ENCODE results near the gene ATG16L1.

Gene ATG16L1

DNA sequence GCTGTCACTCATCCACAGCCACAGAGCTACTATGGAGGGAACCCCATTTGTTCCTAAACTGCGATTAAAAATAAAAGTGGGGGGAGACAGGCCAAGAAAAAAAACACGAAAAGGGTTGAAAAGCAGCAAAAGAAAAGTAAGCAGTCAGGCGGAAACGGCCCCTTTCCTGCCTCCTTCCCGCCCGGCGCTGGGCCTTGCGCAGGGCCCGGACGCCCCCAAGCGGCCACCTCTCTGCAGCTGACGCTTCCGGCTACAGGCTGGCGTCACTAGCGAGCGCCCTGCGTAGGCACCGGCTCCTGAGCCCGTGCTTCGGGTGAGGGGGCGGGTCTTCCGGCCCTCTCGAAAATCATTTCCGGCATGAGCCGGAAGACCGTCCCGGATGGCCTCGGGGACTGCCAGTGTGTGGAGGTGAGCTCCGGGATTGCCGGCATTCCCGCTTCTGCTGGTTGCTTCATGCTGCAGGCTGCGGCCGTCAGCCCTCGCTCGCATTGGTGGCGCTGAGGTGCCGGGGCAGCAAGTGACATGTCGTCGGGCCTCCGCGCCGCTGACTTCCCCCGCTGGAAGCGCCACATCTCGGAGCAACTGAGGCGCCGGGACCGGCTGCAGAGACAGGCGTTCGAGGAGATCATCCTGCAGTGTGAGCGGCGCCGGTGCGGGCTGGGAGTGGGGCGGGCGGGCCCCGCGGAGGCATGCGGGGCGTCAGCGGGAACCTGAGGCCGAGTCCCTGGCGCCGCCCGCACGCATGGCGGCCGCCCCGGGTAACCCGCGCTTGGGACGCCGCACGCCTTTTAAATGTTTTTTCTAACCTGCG lies at the start of gene ATG16L1:
Gene ATG16L1 (plus strand): TSS at position 368 of the 811 bp plus-strand sequence. CDS start 155 bp downstream, at position 523.
- DNase-seq (ENCODE audit: low read depth): peak; percentile 93

DNA sequence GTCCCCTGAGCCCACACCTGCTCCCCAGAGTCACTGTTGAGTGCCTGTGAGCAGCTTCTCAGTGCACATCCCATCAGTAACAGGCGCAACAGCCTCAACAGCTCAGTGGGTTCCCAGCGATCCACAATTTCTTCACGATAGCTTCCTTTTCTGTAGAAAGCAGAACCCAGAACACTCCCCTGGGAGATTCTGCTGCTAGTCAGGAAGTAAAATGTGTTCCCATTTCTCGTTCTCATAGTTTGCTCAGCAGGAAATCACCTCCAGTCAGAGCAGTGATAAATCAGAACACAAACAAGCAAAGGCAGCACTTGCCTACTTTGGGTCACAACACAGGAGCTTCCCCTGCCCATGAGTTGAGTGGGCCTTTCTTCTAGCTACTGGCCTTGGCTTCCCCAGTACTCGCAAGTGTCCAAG lies 48.9 kb upstream of the ATG16L1 start:
- no peak for DNase-seq (ENCODE audit: low read depth)

DNA sequence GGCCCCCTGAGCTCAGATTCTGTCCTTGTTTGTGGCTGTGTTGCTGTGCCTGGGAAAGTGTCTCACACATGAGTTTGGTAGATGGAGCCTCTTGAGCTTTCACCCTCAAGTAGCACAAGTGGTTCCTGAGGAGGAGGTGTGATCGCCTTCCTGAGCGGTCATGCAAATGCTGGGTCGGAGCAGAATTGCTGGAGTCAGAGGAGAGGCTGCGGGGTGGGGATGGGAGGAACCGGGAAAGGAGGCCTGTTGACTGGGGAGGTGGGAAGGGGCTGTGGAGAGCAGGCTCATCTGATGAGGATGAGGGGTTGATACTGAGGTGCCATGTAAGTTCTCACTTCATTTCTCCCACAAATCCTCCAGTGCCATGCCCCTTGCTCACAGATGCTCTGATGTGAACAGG lies 48.4 kb upstream of the ATG16L1 start:
- no peak for DNase-seq (ENCODE audit: low read depth)

DNA sequence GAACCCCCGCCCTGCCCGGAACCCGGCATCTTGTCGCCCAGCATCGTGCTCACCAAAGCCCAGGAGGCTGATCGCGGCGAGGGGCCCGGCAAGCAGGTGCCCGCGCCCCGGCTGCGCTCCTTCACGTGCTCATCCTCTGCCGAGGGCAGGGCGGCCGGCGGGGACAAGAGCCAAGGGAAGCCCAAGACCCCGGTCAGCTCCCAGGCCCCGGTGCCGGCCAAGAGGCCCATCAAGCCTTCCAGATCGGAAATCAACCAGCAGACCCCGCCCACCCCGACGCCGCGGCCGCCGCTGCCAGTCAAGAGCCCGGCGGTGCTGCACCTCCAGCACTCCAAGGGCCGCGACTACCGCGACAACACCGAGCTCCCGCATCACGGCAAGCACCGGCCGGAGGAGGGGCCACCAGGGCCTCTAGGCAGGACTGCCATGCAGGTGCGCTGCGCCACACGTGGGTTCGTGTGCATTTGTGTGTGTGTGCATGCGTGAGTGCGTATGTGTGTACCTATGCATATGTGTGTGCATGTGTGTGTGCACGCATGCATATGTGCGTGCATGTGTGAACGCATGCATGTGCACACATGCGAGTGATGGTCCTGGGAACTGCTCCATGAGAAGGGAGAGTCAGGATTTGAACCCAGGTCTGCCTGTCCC lies 47.1 kb upstream of the ATG16L1 start:
- no peak for DNase-seq (ENCODE audit: low read depth)

DNA sequence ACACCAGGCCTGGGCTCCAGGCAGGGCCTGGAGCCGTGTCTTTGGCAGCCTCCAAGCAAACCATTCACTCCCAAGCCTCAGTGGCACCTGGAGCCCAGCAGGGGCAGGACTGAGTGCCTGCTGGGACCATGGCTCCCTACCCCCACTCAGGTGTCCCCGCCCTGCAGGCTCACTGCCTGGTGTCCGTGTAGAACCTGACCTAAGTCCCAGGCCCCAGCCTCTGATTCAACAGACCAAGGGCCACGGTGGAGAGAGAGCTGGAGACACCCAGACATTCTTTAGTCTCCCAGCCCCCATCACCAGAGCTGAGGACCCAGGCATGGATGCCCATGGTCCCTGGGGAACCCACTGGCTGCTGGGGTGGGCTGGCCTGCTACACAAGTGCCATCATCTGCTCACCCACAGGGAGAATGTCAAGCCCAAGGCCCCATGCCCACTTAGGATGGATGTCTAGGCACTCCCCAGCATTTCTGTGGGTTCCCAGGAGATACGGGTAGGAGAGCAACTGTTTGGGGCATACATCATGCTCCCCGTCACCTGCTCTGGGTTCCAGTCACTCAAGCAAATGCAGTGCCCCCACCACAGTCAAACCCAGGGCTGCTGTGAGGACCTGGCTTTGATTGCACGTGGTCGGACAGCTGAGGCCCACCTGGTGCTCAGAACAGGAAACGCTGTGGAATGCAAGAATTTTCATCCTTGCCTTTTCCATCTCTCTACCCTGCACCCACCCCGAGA lies 42.9 kb upstream of the ATG16L1 start:
- DNase-seq (ENCODE audit: low read depth): no peak

DNA sequence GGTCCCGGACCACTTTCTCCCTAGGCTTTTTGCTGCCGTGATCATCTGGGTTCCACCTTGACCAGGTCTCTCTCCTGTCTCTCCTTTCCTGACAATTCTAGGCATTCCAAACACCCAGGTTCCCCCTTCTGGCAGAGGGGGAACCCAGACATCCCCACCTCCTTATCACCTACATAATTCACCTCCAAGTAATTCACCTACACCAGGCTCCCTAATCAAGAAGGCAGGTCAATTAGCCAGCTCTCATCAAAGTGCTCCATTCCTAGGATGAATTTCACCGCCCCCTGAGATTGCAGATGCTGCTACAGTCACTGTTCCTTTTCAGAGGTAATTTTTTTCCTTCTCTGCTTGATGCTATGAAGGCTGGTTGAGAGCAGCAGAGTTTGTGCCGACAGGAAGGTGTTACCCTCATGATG lies 42.3 kb upstream of the ATG16L1 start:
- DNase-seq (ENCODE audit: low read depth): no peak

DNA sequence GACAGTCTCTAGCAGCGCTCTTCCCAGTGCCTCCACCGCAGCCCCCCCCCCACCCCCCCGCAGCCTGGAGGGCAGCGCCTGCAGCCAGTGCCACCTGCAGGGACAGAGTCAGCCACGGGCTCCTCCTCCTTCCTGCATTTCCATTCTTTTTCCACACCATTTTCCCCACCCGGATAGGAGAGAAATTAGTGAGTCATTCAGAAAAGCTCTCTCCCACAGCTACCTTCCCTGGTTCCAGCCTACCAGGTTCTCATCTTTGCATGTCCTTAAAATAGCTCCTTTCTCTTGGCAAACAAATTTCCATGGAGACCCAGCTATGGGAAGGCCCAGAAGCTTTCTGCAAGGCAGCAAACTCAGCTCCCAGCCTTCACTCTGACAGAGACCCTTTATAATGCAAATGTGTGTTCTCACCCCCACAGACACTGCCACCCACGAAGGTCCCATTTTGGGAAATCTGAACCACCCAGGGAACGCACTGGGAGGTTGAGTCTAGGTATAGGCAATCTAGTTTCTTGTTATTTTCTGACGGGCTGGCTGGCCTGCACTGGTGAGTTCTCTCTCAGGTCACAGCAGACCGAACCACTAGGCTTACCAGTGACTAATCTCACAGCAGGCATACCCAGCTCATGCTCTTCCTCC lies 41.8 kb upstream of the ATG16L1 start:
- peak; percentile 66 for DNase-seq (ENCODE audit: low read depth)

DNA sequence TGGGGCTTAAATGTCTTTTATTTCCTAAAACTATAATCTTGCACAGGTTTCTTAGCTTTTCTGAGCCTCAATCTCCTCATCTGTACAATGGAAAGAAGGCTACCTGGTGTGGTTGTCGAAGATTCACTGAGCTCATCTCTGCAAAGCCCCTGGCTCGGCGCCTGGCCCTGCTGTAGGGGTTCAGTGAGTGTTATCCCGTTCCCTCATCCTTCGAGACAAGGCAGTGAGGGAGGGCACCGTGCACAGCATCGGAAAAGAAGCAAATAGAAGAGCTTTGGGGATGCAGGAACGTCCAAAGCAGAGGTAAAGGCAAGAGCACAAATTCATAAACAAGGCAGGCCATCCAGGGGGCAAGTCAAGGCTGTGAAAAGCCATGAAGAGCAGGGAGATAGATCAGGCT lies 41.2 kb upstream of the ATG16L1 start:
- no peak for DNase-seq (ENCODE audit: low read depth)

DNA sequence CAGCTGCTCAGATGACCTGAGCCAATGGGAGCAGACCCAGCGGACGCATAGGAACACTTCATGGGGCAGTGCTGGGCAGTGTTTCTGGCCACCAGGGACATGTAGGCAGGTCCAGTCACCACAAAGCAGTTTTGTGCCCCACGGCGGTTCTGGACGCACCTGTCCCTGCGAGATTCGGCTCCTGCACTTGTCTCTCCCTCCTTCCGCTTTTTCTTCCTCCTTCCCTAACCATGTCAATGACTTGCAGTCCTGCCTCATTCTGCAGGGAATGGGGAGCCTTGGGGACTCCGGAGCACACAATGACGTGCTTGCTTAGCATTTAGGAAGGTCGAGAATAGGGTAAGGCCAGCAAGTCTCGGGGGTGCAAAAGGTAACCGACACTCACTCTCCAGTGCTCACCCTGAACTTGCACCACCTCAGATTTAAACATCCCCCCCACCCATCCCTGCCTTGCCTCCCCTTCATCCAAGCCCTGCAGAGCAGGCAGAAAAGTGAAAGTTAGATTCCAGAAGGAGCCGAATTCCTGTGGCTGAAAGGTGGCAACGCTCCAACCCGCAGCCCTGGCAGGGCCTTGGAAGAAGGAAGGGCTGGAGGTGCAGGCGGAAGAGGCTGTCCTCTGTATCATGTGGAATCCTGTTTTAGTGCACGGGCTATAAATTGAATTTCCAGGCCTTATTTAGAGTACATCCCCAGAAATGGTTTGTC lies 40.5 kb upstream of the ATG16L1 start:
- DNase-seq (ENCODE audit: low read depth): peak; percentile 89

DNA sequence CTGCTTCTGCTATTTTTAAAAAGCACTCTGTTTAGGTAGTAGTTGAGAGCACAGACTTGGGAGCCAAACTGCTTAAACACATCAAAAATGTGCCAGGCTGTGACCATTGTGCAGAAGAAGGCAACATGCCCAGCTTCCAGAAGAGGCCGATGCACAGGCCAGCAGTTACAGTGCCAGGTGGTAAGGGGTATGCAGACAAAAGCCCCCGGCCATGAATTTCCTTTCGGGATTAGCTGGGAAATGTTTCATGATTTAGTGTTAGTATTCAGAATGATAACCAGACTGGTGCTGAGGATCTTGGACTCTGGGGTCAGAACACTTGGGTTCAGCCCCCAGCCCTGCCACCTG lies 40.0 kb upstream of the ATG16L1 start:
- DNase-seq (ENCODE audit: low read depth): no peak

DNA sequence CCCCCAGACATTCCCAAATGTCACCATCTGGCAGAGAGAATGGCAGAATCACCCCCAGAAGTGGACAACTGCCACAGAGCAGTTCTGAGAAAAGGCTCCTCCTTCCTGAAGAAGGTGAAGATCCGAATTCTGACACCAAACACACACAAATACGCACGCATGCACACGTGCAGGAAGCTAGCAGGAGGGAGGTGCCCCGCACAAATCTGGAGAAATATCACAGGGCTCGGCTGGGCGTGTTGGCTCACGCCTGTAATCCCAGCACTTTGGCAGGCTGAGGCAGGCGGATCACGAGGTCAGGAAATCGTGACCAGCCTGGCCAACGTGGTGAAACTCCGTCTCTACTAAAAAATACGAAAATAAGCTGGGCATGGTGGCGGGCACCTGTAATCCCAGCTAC lies 38.5 kb upstream of the ATG16L1 start:
- DNase-seq (ENCODE audit: low read depth): no peak

DNA sequence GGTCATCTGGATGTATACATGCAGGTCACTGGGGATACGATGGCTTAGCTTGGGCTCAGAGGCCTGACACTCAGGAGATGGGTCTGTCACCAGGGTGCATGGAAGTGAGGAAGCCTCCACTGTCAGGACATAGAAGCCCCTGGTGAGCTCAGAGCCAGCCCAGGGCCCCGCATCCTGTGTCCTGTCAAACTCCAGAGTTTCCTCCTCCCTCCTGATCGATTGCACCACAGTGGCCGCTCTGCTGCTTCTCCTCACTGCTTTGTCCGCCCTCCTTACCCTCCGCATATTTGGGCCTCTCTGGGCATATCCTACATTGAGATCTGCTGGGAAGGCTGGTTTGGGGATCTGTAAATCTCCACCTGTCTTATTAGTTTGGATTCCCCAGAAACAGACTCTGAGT lies 37.5 kb upstream of the ATG16L1 start:
- DNase-seq (ENCODE audit: low read depth): no peak

DNA sequence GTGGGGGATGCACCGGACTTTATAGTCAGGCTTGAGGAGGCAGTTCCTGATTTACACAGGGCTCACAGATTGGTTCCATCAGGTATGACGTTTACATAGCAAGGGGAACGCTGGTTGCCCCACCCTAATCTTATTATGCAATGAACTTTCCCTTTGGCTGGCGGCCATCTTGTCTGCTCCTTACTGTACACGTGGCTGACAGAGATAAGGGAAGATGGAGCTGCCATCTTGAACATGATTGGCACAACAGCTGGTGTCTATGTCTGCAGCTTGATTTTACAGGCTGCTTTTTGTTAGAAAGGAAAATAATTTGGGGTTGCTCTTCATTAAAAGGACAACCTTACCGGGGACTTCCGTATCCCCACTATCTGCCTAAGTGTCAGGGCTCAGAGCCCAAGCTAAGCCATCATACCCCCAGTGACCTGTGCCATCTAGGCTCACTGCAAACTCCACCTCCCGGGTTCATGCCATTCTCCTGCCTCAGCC lies 33.5 kb upstream of the ATG16L1 start:
- DNase-seq (ENCODE audit: low read depth): peak; percentile 11

DNA sequence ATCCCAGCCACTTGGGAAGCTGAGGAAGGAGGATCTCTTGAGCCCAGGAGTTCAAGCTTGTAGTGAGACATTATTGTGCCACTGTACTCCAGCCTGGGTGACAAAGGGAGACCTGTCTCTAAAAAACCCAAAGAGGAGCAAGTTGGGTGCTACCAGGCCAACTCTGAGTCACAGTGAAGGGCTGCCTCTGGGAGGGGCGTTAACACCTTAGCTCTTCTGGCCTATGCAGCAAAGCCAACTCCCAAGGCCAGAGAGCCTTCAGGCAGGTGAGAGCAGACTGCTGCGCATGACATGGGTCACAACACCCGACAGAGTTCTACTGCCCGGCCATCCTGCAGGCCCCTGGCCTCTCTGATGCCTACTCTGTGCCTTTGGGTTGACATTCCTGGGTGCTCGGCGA lies 32.6 kb upstream of the ATG16L1 start:
- DNase-seq (ENCODE audit: low read depth): no peak

DNA sequence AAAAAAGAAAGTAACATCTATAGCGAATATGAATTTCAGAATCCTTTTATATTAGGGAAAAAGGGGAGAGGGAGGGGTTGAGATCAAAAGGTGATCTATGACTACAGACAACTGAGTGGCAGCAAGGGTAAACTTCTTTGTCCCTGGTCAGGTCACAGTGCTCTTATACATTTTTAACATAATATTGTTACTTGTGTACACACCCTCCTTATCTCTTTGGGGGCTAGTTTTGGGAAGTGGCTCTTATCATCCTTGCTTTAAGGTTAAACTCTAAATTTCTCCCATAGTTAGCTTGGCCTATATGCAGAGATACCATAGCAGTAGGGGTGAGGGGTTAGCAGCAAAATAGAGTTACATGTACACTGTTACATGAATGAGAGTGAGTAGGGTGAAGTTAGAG lies 31.6 kb upstream of the ATG16L1 start:
- DNase-seq (ENCODE audit: low read depth): no peak

DNA sequence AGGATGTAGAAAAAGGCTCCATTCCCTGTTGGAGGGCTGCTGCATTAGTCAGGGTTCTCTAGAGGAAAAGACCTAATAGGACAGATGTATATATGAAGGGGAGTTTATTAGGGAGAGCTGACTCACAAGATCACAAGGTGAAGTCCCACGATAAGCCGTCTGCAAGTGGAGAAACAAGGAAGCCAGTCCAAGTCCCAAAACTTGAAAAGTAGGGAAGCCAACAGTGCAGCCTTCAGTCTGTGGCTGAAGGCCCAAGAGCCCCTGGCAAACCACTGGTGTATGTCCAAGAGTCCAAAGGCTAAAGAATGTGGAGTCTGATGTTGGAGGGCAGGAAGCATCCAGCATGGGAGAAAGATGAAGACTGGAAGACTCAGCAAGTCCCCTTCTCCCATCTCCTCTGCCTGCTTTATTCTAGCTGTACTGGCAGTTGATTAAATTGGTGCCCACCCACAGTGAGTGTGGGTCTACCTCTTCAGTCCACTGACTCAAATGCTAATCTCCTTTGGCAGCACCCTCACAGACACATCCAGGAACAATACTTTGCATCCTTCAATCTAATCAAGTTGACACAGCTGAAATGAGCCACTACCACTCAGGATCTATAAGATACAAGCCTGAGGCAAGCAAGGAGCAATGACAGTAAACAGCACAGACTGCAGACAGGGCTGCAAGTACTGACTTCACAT lies 30.0 kb upstream of the ATG16L1 start:
- DNase-seq (ENCODE audit: low read depth): peak; percentile 29

DNA sequence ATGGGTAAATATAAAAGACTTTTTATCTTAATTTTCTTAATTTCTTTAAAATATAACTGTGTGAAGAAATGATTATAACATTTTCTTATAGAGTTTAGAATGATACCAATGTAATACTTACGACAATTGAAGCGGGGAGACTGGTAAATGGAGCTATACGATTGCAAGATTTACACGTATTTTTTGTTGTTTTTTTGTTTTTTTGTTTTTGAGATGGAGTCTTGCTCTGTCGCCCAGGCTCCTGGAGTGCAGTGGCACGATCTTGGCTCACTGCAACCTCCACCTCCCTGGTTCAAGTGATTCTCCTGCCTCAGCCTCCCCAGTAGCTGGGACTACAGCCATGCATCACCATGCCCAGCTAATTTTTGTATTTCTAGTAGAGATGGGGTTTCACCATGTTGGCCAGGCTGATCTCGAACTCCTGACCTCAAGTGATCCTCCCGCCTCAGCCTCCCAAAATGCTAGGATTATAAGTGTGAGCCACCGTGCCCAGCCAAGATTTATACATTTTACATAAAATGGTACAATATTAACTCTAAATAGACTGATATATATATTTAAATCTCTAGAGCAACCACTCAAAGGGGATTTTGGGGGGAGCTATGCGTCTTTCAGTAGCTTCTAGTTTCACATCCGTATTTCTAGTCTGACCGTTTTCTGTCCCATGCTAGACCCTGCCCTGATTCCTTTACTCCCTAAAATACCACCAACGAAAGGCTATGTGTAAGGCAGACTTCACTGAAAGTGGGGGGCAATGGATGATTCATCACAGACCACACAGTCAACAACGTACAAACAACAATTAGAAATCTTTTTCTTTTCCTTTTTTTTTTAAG lies 28.2 kb upstream of the ATG16L1 start:
- DNase-seq (ENCODE audit: low read depth): no peak

DNA sequence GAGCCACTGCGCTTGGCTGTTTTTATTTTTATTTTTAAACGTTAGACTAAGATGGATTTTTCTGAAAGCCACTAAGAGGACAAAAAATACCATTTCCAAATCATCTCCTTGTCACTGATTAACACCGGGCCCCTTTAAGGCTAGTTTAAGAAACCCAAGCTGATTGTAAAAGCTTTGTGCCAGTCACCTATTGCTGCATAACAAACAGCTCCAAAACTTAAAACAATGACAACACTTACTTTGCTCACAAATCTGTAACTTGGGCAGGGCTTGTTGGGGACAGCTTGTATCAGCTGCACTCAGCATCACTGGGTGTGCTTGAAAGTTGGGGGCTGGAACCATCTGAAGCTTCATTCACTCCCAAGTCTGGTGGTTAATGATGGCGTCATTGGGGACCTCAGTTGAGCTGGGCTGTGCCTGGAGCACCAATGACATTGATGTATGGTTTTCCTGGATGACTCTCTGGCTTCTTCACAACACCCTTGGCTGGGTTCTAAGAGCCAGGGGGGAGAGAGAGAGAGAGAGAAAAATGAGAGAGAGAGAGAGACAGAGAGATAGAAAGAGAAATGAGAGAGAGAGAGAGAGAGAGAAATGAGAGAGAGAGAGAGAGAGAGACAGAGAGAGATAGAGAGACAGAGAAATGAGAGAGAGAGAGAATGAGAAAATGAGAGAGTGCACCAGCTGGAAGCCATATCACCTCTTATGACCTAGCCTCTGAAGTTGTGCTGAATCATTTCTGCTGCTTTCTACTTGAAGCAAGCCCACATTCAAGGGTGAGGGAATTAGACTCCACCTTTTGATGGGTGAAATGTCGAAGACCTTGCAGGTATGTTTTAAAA lies 26.0 kb upstream of the ATG16L1 start:
- DNase-seq (ENCODE audit: low read depth): no peak

DNA sequence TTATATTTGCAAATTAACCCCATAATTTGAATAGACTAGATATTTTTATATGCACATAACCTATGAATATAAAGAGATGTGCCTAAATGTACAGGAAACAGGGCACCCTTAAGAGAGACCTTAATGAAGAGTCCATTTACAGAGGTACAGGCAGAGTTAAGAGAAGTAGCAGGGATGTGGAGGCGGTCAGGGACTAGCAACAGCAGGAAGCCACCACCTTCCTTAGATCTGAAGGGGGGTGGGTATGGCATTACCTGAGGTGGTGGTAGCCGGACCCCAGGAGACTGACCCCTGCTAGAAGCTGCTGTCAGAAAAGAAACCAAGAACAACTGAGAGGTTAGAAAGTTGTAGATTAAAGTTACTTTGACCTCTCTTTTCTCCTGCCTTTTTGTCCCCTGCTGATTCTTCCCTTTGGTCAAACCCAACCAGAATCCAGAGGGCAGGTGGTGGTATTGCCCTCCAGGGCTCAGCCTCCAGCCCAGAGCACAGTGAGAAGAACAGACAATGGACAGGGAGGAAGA lies 24.9 kb upstream of the ATG16L1 start:
- no peak for DNase-seq (ENCODE audit: low read depth)

Measured in amniotic epithelial cell (primary cell).